ENCODE data around the gene GTF2E1. TPM values are rescaled to one million over a fixed set of nuclear protein-coding genes. Genes with fewer than 3 reads are reported as not detected.

Gene GTF2E1
- total and polyA plus RNA-seq, 2 of the 4 experiments (the other 2 are of a cell fraction) = 8.2 to 18.5 TPM

DNA sequence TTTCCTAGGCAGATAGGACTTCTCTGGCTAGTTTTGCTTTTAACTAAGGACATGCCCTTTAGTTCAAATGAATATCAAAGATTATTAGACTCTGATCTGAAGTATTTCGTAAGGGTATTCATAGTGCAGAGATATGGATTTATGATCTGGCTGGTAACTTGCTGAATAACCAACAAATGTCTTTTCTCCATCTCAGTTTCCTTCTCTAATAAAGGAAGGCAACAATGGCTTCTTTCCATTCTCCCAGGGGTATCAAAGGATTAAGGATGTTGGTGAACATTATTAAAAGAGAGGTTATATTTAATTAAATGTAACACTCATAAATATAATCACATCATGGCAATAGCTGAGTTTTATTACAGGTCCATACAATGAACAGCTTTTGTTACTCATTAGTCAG, 86.3 kb downstream of the GTF2E1 start:
- no peak overlapping the region for H3K27ac ChIP-seq (ENCODE audit: insufficient read depth, low read length)
- H3K27me3 ChIP-seq (ENCODE audit: control insufficient read depth, insufficient read depth, low read length) = no peaks in the 10 kb centered on the region; the same call in 1 of the 2 replicates
- no peak overlapping the region for H2BK5ac ChIP-seq (ENCODE audit: low read depth, low read length, poor library complexity, severe bottlenecking)
- no peak overlapping the region for H3K56ac ChIP-seq (ENCODE audit: extremely low read depth, insufficient read depth, low read length)
- POLR2A ChIA-PET (ENCODE audit: unreplicated experiment) = no interaction called here
- H3K18ac ChIP-seq (ENCODE audit: low read depth, low read length) = no peak overlapping the region
- H2AK5ac ChIP-seq (ENCODE audit: low read depth, low read length) = no peak overlapping the region
- intact Hi-C loops (cut with micrococcal nuclease) (no loop called here), dilution Hi-C loops (cut with HindIII; ENCODE audit: low sequenced_read_pairs, unreplicated experiment) (no loop called here), in situ Hi-C loops (cut with MboI; ENCODE audit: low sequenced_read_pairs) (no loop called here)
- no peak overlapping the region for H4K91ac ChIP-seq (ENCODE audit: insufficient read depth, low read depth, low read length)
- BruUV-seq (replicated peaks) = no TSS peak
- H3K9ac ChIP-seq (ENCODE audit: low read depth, low read length) = no peak overlapping the region
- H3K4ac ChIP-seq (ENCODE audit: low read depth, low read length) = no peak overlapping the region
- no peaks in the 10 kb centered on the region for H3K36me3 ChIP-seq (ENCODE audit: control insufficient read depth, insufficient read depth, low read length)
- no peak overlapping the region for H4K8ac ChIP-seq (ENCODE audit: low read depth in 2 of 2, low read length in 2 of 2)
- H3K4me1 ChIP-seq (ENCODE audit: control insufficient read depth, insufficient read depth, low read length) = no peaks in the 10 kb centered on the region
- no peaks in the 10 kb centered on the region for H3K9me1 ChIP-seq (ENCODE audit: insufficient read depth, low read length)
- no peak overlapping the region for H2BK15ac ChIP-seq (ENCODE audit: low read depth, low read length)
- DNase-seq (no peak), ATAC-seq (ENCODE audit: low read depth) (no peak)
- H3K4me3 ChIP-seq (ENCODE audit: insufficient read depth, low read depth, low read length) = no peak overlapping the region
- H3K4me2 ChIP-seq (ENCODE audit: low read depth, low read length) = no peak overlapping the region
- H2AFZ ChIP-seq (replicated peaks; ENCODE audit: low read length, poor library complexity) = no peak overlapping the region
- no peak overlapping the region for H3K23ac ChIP-seq (ENCODE audit: low read depth, low read length)
- TF ChIP-seq, protein P1, sequence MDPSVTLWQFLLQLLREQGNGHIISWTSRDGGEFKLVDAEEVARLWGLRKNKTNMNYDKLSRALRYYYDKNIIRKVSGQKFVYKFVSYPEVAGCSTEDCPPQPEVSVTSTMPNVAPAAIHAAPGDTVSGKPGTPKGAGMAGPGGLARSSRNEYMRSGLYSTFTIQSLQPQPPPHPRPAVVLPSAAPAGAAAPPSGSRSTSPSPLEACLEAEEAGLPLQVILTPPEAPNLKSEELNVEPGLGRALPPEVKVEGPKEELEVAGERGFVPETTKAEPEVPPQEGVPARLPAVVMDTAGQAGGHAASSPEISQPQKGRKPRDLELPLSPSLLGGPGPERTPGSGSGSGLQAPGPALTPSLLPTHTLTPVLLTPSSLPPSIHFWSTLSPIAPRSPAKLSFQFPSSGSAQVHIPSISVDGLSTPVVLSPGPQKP (IDR thresholded peaks at IDR 0.05; ENCODE audit: borderline replicate concordance, low read depth, low read length) = no peak
- no peak for TF ChIP-seq RAD21 (IDR thresholded peaks at IDR 0.05; ENCODE audit: low read length)
- no peak for TF ChIP-seq RFX5 (IDR thresholded peaks at IDR 0.05; ENCODE audit: low read depth, low read length)
- TF ChIP-seq POLR2A (IDR thresholded peaks at IDR 0.05; ENCODE audit: low read depth, low read length) = no peak
- TF ChIP-seq, protein P2, sequence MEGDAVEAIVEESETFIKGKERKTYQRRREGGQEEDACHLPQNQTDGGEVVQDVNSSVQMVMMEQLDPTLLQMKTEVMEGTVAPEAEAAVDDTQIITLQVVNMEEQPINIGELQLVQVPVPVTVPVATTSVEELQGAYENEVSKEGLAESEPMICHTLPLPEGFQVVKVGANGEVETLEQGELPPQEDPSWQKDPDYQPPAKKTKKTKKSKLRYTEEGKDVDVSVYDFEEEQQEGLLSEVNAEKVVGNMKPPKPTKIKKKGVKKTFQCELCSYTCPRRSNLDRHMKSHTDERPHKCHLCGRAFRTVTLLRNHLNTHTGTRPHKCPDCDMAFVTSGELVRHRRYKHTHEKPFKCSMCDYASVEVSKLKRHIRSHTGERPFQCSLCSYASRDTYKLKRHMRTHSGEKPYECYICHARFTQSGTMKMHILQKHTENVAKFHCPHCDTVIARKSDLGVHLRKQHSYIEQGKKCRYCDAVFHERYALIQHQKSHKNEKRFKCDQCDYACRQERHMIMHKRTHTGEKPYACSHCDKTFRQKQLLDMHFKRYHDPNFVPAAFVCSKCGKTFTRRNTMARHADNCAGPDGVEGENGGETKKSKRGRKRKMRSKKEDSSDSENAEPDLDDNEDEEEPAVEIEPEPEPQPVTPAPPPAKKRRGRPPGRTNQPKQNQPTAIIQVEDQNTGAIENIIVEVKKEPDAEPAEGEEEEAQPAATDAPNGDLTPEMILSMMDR (conservative IDR thresholded peaks at IDR 0.05; ENCODE audit: low read depth, low read length) = no peak
- TF ChIP-seq NFE2L2 (IDR thresholded peaks at IDR 0.05; ENCODE audit: low read depth, low read length) = no peak
- TF ChIP-seq MAZ (IDR thresholded peaks at IDR 0.05; ENCODE audit: borderline replicate concordance, low read depth, low read length) = no peak
- TF ChIP-seq CEBPB (IDR thresholded peaks at IDR 0.05; ENCODE audit: low read depth, low read length) = no peak
- no peak for TF ChIP-seq MAFK (IDR thresholded peaks at IDR 0.05; ENCODE audit: low read depth, low read length)
- no peak for TF ChIP-seq BHLHE40 (IDR thresholded peaks at IDR 0.05; ENCODE audit: low read depth, low read length)
- TF ChIP-seq MXI1 (IDR thresholded peaks at IDR 0.05; ENCODE audit: borderline replicate concordance, low read depth, low read length) = no peak
- TF ChIP-seq RCOR1 (IDR thresholded peaks at IDR 0.05; ENCODE audit: insufficient replicate concordance, low read length) = no peak
- no peak for TF ChIP-seq SMC3 (IDR thresholded peaks at IDR 0.05; ENCODE audit: low read depth, low read length)
- no peak for TF ChIP-seq CHD1 (IDR thresholded peaks at IDR 0.05; ENCODE audit: low read depth, low read length)
- TF ChIP-seq, protein P3, sequence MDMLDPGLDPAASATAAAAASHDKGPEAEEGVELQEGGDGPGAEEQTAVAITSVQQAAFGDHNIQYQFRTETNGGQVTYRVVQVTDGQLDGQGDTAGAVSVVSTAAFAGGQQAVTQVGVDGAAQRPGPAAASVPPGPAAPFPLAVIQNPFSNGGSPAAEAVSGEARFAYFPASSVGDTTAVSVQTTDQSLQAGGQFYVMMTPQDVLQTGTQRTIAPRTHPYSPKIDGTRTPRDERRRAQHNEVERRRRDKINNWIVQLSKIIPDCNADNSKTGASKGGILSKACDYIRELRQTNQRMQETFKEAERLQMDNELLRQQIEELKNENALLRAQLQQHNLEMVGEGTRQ (IDR thresholded peaks at IDR 0.05; ENCODE audit: low read depth, low read length) = no peak
- no peak for TF ChIP-seq FOS (IDR thresholded peaks at IDR 0.05; ENCODE audit: low read depth, low read length)
- CTCF ChIA-PET = no interaction called here
- H3K9me3 ChIP-seq (ENCODE audit: control insufficient read depth, insufficient read depth, low read length) = no peaks in the 10 kb centered on the region
- H2AK9ac ChIP-seq (replicated peaks; ENCODE audit: low read depth, low read length, poor library complexity) = no peak overlapping the region
- H4K20me1 ChIP-seq (ENCODE audit: insufficient read depth, low read length) = no peaks in the 10 kb centered on the region
- H3K14ac ChIP-seq (replicated peaks; ENCODE audit: low read depth, low read length) = no peak overlapping the region
- H3K79me1 ChIP-seq (ENCODE audit: low read depth in 1 of 2, low read length in 2 of 2) = no peaks in the 10 kb centered on the region
- WGBS, 2 experiments (ENCODE audit: extremely low coverage in 2 of 2, insufficient read length in 1 of 2) = no CpG with 5 or more reads among the region's 1 CpG
- H2BK120ac ChIP-seq (ENCODE audit: low read depth, low read length) = no peak overlapping the region
- no peak overlapping the region for H2BK20ac ChIP-seq (ENCODE audit: low read depth, low read length)
- H4K5ac ChIP-seq (ENCODE audit: low read depth, low read length) = no peak overlapping the region

Measured in IMR-90 (cell line).